Vagina (tissue), 2 donors: ENCODE data around the gene SLC7A6. TPM values are rescaled to one million over a fixed set of nuclear protein-coding genes. Genes with fewer than 3 reads are reported as not detected.

Experiments
- DNase-seq, 2 donors: peaks; one replicate each; pipeline ENCODE4 v3.0.0-alpha.2; 2017; ENCODE audit errors: extremely low spot score in 2 of 2
- H3K27ac ChIP-seq: fragments of 200-600 bp; sonication (generic); one replicate; pipeline ENCODE4 v1.5.1; 2019
- H3K27me3 ChIP-seq: fragments of 200-600 bp; sonication (generic); one replicate; pipeline ENCODE4 v1.5.1; 2019
- H3K36me3 ChIP-seq, 2 donors: fragments of 200-600 bp; sonication (generic); one replicate each; pipeline ENCODE4 v1.5.1; 2017 to 2019
- H3K4me1 ChIP-seq: fragments of 200-600 bp; sonication (generic); one replicate; pipeline ENCODE4 v1.5.1; 2019
- H3K4me3 ChIP-seq, 2 donors: fragments of 200-600 bp; sonication (generic); 1 replicate in 1 of 2; 2 replicates in 1 of 2; pipeline ENCODE4 v1.5.1; 2016 to 2019
- H3K9me3 ChIP-seq: fragments of 200-600 bp; sonication (generic); one replicate; pipeline ENCODE4 v1.5.1; 2019
- CTCF ChIP-seq, 3 experiments: fragments of 450-650 bp in 2 of 3; fragments of 200-600 bp in 1 of 3; sonication (generic) in 1 of 3; IDR thresholded peaks; one replicate each; pipeline ENCODE4 v1.5.1; 2017 to 2019; ENCODE audit warnings: antibody characterized with exemption in 3 of 3, mild to moderate bottlenecking in 2 of 3, moderate library complexity in 2 of 3
- POLR2A ChIP-seq, 2 donors: fragments of 450-650 bp; IDR thresholded peaks; one replicate each; pipeline ENCODE4 v1.6.1; 2017; ENCODE audit warnings: antibody characterized with exemption in 2 of 2, mild to moderate bottlenecking in 2 of 2, moderate library complexity in 2 of 2
- POLR2AphosphoS5 ChIP-seq, 2 donors: sonication (generic); formaldehyde crosslinking; IDR thresholded peaks; one replicate each; pipeline ENCODE4 v1.9.0; 2017; ENCODE audit warnings: antibody characterized with exemption in 2 of 2, mild to moderate bottlenecking in 2 of 2, low read depth in 1 of 2; ENCODE audit not compliant: insufficient read depth in 1 of 2
- intact Hi-C: fragments of 100-400 bp; cut with DNase I; formaldehyde crosslinking; loops from one replicate; pipeline ENCODE4 v1.15.1; 2023
- total RNA-seq: library from RNA; depleted of rRNA; stranded (reverse); fragments of >200 nt; gene quantifications from one replicate; pipeline ENCODE4 v1.2.3, GENCODE V29; 2016

Gene SLC7A6
- total RNA-seq, 1 donor from 2014 or later, result 35.1 TPM

GRCh38 chr16:68335175-68335574, 70.8 kb downstream of the SLC7A6 start:
- H3K27ac ChIP-seq, result no peak overlapping the region
- H3K36me3 ChIP-seq, result peaks cover 0 to 31% of the 10 kb centered on the region in 2 donors
- no peak for DNase-seq
- no peak overlapping the region for H3K4me3 ChIP-seq
- no peaks in the 10 kb centered on the region for H3K27me3 ChIP-seq
- TF ChIP-seq CTCF (IDR thresholded peaks at IDR 0.05) (no peak), POLR2AphosphoS5 (IDR thresholded peaks at IDR 0.05; ENCODE audit: insufficient read depth in 1 of 2, low read depth in 1 of 2) (no peak), POLR2A (IDR thresholded peaks at IDR 0.05) (no peak)
- intact Hi-C loops, result no loop called here
- no peaks in the 10 kb centered on the region for H3K9me3 ChIP-seq
- no peaks in the 10 kb centered on the region for H3K4me1 ChIP-seq

GRCh38 chr16:68338326-68339119, 74.2 kb downstream of the SLC7A6 start:
- H3K27ac ChIP-seq, result no peak overlapping the region

GRCh38 chr16:68339214-68339613, 74.9 kb downstream of the SLC7A6 start:
- H3K27me3 ChIP-seq, result no peaks in the 10 kb centered on the region
- peaks cover 0 to 42% of the 10 kb centered on the region in 2 donors for H3K36me3 ChIP-seq
- no peaks in the 10 kb centered on the region for H3K4me1 ChIP-seq
- H3K9me3 ChIP-seq, result no peaks in the 10 kb centered on the region
- H3K27ac ChIP-seq, result no peak overlapping the region
- no peak for TF ChIP-seq POLR2A (IDR thresholded peaks at IDR 0.05)
- no peak for TF ChIP-seq POLR2AphosphoS5 (IDR thresholded peaks at IDR 0.05; ENCODE audit: insufficient read depth in 1 of 2, low read depth in 1 of 2)
- no peak for TF ChIP-seq CTCF (IDR thresholded peaks at IDR 0.05)
- H3K4me3 ChIP-seq, result no peak overlapping the region
- intact Hi-C loops, result no loop called here
- DNase-seq, result no peak

More at GRCh38 chr16:68338326-68339119, 74.2 kb downstream of the SLC7A6 start:
- Histone ChIP-seq H3K27me3 (no peaks in the 10 kb centered on the region), H3K9me3 (no peaks in the 10 kb centered on the region), H3K4me3 (no peak overlapping the region), H3K4me1 (no peaks in the 10 kb centered on the region), H3K36me3 (peaks cover 0 to 42% of the 10 kb centered on the region in 2 donors)
- no peak for TF ChIP-seq CTCF (IDR thresholded peaks at IDR 0.05)
- no peak for TF ChIP-seq POLR2A (IDR thresholded peaks at IDR 0.05)
- TF ChIP-seq POLR2AphosphoS5 (IDR thresholded peaks at IDR 0.05; ENCODE audit: insufficient read depth in 1 of 2, low read depth in 1 of 2), result no peak
- no peak for DNase-seq
- intact Hi-C loops, result no loop called here

GRCh38 chr16:68342620-68343019, 78.3 kb downstream of the SLC7A6 start:
- DNase-seq, result no peak
- intact Hi-C loops, result no loop called here
- H3K4me1 ChIP-seq, result no peaks in the 10 kb centered on the region
- no peaks in the 10 kb centered on the region for H3K27me3 ChIP-seq
- peaks cover 0 to 57% of the 10 kb centered on the region in 2 donors for H3K36me3 ChIP-seq
- no peaks in the 10 kb centered on the region for H3K9me3 ChIP-seq
- no peak overlapping the region for H3K4me3 ChIP-seq
- H3K27ac ChIP-seq, result no peak overlapping the region
- TF ChIP-seq POLR2AphosphoS5 (IDR thresholded peaks at IDR 0.05; ENCODE audit: insufficient read depth in 1 of 2, low read depth in 1 of 2), result no peak
- no peak for TF ChIP-seq CTCF (IDR thresholded peaks at IDR 0.05)
- TF ChIP-seq POLR2A (IDR thresholded peaks at IDR 0.05), result no peak

- H3K4me1 ChIP-seq, result no peaks in the 10 kb centered on the region
- DNase-seq, result no peak
- intact Hi-C loops, result no loop called here
- TF ChIP-seq POLR2A (IDR thresholded peaks at IDR 0.05) (no peak), CTCF (IDR thresholded peaks at IDR 0.05) (no peak), POLR2AphosphoS5 (IDR thresholded peaks at IDR 0.05; ENCODE audit: insufficient read depth in 1 of 2, low read depth in 1 of 2) (no peak)
- H3K27ac ChIP-seq, result no peak overlapping the region
- no peak overlapping the region for H3K4me3 ChIP-seq
- H3K27me3 ChIP-seq, result no peaks in the 10 kb centered on the region
- no peaks in the 10 kb centered on the region for H3K9me3 ChIP-seq
- peaks cover 0 to 58% of the 10 kb centered on the region in 2 donors for H3K36me3 ChIP-seq
Measured at GRCh38 chr16:68343137-68343536, 78.8 kb downstream of the SLC7A6 start.
